ENCODE results near the gene LZTS2. TPM values are rescaled to one million over a fixed set of nuclear protein-coding genes. Genes with fewer than 3 reads are reported as not detected.

Gene LZTS2
- total RNA-seq, 1 donor from 2014 or later, result 35.6 TPM

- Histone ChIP-seq H3K9me3 (replicated peaks) (no peaks in the 10 kb centered on the region), H3K27ac (replicated peaks) (no peak overlapping the region), H3K4me1 (peaks cover 39% of the 10 kb centered on the region), H3K4me3 (no peak overlapping the region), H3K36me3 (no peaks in the 10 kb centered on the region), H3K27me3 (ENCODE audit: low read depth) (peaks cover 47% of the 10 kb centered on the region)
- intact Hi-C loops (cut with micrococcal nuclease), result no loop called here
- DNase-seq, result no peak
- no peak for TF ChIP-seq CTCF (IDR thresholded peaks at IDR 0.05; ENCODE audit: borderline replicate concordance)
Measured at GRCh38 chr10:101014966-101015581, 15.5 kb downstream of the LZTS2 start.

- Histone ChIP-seq H3K4me3 (no peak overlapping the region), H3K4me1 (peaks cover 39% of the 10 kb centered on the region), H3K27me3 (ENCODE audit: low read depth) (peaks cover 51% of the 10 kb centered on the region), H3K9me3 (replicated peaks) (no peaks in the 10 kb centered on the region), H3K27ac (replicated peaks) (no peak overlapping the region), H3K36me3 (no peaks in the 10 kb centered on the region)
- TF ChIP-seq CTCF (IDR thresholded peaks at IDR 0.05; ENCODE audit: borderline replicate concordance), result no peak
- no peak for DNase-seq
- intact Hi-C loops (cut with micrococcal nuclease), result no loop called here
Measured at GRCh38 chr10:101015582-101015973, 16.0 kb downstream of the LZTS2 start.

- no peak for TF ChIP-seq CTCF (IDR thresholded peaks at IDR 0.05; ENCODE audit: borderline replicate concordance)
- Histone ChIP-seq H3K9me3 (replicated peaks) (no peaks in the 10 kb centered on the region), H3K36me3 (no peaks in the 10 kb centered on the region), H3K4me1 (peaks cover 34% of the 10 kb centered on the region), H3K4me3 (no peak overlapping the region), H3K27ac (replicated peaks) (no peak overlapping the region), H3K27me3 (ENCODE audit: low read depth) (peaks cover 51% of the 10 kb centered on the region)
- DNase-seq, result no peak
- intact Hi-C loops (cut with micrococcal nuclease), result no loop called here
Measured at GRCh38 chr10:101016814-101017213, 17.2 kb downstream of the LZTS2 start.

GRCh38 chr10:101018118-101018599 lies 18.6 kb downstream of the LZTS2 start:
- Histone ChIP-seq H3K36me3 (no peaks in the 10 kb centered on the region), H3K4me1 (peaks cover 21% of the 10 kb centered on the region), H3K27me3 (ENCODE audit: low read depth) (peaks cover 51% of the 10 kb centered on the region), H3K4me3 (no peak overlapping the region), H3K9me3 (replicated peaks) (no peaks in the 10 kb centered on the region), H3K27ac (replicated peaks) (peak overlapping the region; percentile 51)
- no peak for DNase-seq
- intact Hi-C loops (cut with micrococcal nuclease), result no loop called here
- no peak for TF ChIP-seq CTCF (IDR thresholded peaks at IDR 0.05; ENCODE audit: borderline replicate concordance)

DNA sequence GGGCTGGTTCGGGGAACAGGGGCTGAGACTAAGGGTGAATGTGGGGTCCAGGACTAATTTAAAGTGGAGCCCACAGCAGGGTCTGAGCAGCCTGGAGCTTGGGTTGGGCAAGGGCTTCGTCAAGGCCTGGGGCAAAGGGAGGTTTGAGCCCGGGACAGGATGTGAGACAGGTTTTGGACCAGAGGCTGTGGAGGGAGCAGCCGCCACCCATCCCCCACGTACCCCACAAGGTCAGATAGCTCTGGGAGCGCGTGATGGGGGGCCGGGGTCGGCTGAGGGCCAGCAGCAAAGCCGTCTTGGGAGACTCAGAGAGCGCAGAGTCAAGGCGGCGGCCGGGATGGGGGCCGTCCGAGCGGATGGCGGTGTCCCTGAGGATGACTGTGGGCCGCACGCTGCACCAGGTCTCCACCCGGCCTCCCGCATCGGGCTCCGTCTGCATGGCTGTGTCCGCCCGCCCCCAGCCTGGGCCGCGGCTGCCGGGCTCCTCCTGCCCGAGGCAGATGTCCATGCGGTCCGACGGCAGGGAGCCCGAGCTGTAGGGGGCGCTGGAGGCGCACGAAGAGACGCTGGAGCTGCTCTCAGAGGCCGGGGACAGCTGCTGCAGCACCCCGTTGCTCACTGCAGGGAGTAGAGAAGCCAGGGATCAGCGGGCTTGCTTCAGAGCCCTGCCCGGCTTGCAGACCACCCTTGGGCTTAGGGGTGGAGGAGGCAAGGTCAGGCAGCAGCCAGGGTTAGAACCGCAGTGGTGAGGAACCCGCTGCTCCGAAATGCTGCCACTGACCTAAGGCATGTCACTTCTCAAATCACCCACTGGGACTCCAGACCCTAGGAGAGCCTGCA lies 19.2 kb downstream of the LZTS2 start:
- Histone ChIP-seq H3K4me1 (peaks cover 15% of the 10 kb centered on the region), H3K36me3 (no peaks in the 10 kb centered on the region), H3K9me3 (replicated peaks) (no peaks in the 10 kb centered on the region), H3K27ac (replicated peaks) (peak overlapping the region; percentile 51), H3K4me3 (peak overlapping the region; percentile 21), H3K27me3 (ENCODE audit: low read depth) (peaks cover 51% of the 10 kb centered on the region)
- intact Hi-C loops (cut with micrococcal nuclease), result no loop called here
- DNase-seq, result peak; percentile 84
- peak; percentile 77 for TF ChIP-seq CTCF (IDR thresholded peaks at IDR 0.05; ENCODE audit: borderline replicate concordance)

Data from left ventricle myocardium inferior (tissue), 1 donor.